Stomach (tissue), 4 donors: ENCODE measurements around the gene FAM193B.
A peak's percentile ranks its signal among the peaks of the same experiment; 100 is the strongest.

Source experiments
- EP300 ChIP-seq: sonication (generic); formaldehyde crosslinking; IDR thresholded peaks from one replicate; pipeline ENCODE4 v1.6.1; 2017; ENCODE audit warnings: antibody characterized with exemption
- POLR2A ChIP-seq, 4 donors: fragments of 450-650 bp; IDR thresholded peaks; one replicate each; pipeline ENCODE4 v1.6.1; 2016; ENCODE audit warnings: antibody characterized with exemption in 4 of 4, control low read depth in 2 of 4, mild to moderate bottlenecking in 1 of 4, moderate library complexity in 1 of 4
- POLR2AphosphoS5 ChIP-seq, 3 donors: sonication (generic); formaldehyde crosslinking; IDR thresholded peaks; one replicate each; pipeline ENCODE4 v1.6.1; 2016; ENCODE audit warnings: antibody characterized with exemption in 3 of 3
- TF ChIP-seq, protein P1 (sequence below), 7 experiments: fragments of 450-650 bp in 4 of 7; fragments of 200-600 bp in 3 of 7; sonication (generic) in 3 of 7; IDR thresholded peaks; one replicate each; pipeline ENCODE4 v1.5.1; 2016 to 2019; ENCODE audit warnings: antibody characterized with exemption in 7 of 7, control low read depth in 2 of 7, mild to moderate bottlenecking in 1 of 7

DNA sequence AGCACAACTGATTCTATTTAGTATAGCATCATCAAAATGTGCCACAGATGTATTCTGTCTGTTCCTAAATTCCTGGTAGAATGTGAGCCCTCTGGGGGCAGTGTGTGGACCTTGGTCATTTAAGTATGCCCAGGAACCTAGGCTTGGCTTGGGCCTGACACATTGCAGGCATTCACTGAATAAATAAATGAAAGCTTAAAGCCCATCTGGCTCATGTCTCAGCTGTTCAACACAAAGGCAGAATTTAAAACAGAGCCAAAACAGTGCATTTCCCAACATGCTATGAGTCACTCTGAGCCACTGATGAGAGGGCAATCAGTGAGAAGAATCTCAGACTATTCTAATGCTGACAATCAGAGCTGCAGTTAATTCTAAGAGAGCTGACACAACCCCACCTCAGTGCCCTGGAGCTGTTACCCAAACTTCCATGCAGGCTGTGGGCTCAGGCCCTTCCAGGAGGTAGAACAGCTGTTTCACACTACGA, 8.1 kb downstream of the FAM193B start:
- TF ChIP-seq, protein P1, sequence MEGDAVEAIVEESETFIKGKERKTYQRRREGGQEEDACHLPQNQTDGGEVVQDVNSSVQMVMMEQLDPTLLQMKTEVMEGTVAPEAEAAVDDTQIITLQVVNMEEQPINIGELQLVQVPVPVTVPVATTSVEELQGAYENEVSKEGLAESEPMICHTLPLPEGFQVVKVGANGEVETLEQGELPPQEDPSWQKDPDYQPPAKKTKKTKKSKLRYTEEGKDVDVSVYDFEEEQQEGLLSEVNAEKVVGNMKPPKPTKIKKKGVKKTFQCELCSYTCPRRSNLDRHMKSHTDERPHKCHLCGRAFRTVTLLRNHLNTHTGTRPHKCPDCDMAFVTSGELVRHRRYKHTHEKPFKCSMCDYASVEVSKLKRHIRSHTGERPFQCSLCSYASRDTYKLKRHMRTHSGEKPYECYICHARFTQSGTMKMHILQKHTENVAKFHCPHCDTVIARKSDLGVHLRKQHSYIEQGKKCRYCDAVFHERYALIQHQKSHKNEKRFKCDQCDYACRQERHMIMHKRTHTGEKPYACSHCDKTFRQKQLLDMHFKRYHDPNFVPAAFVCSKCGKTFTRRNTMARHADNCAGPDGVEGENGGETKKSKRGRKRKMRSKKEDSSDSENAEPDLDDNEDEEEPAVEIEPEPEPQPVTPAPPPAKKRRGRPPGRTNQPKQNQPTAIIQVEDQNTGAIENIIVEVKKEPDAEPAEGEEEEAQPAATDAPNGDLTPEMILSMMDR (IDR thresholded peaks at IDR 0.05): no peak
- peak; percentile 71 to 94 (median 80) for TF ChIP-seq POLR2AphosphoS5 (IDR thresholded peaks at IDR 0.05)
- no peak for TF ChIP-seq POLR2A (IDR thresholded peaks at IDR 0.05)
- TF ChIP-seq EP300: peak; percentile 67
